ENCODE measurements around the gene ATRN.

Gene ATRN

DNA sequence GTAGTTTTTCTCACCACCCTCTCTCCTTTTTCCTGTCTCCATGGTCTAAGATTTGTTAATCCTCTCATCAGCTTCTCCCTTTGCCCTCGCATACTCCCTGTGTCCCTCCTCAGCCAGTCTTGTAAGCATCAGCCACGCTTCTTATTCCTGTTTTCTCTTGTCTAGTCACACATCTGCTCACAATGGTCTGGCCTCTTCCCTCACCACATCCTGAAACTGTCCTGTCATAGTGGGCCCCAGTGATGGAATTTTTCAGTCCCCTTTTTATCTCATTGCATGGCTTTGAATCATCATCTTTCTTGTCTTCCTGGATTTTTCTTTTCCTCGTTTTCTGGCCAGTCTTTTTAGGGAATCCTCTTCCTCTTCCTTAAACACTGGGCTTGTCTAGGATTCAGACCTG lies 135.2 kb downstream of the ATRN start:
- TF ChIP-seq CTCF (conservative IDR thresholded peaks at IDR 0.05; ENCODE audit: low read length) (no peak), EZH2phosphoT487 (IDR thresholded peaks at IDR 0.05; ENCODE audit: borderline replicate concordance) (no peak)
- no peaks in the 10 kb centered on the region for H3K27me3 ChIP-seq (ENCODE audit: insufficient read depth, low read length, poor library complexity, severe bottlenecking)
- H3K4me2 ChIP-seq (ENCODE audit: low read depth, low read length, poor library complexity, severe bottlenecking): no peak overlapping the region
- no peaks in the 10 kb centered on the region for H3K4me1 ChIP-seq (ENCODE audit: insufficient read depth, low read length, poor library complexity, severe bottlenecking)
- no peaks in the 10 kb centered on the region for H3F3A ChIP-seq (ENCODE audit: low read depth)
- no peaks in the 10 kb centered on the region for H3K9me3 ChIP-seq (ENCODE audit: insufficient read depth, low read depth, low read length)
- no peak overlapping the region for H3K9ac ChIP-seq (ENCODE audit: low read depth, low read length, poor library complexity, severe bottlenecking)
- no peaks in the 10 kb centered on the region for H3K9me2 ChIP-seq (replicated peaks; ENCODE audit: low read depth, low read length)
- H2AFZ ChIP-seq (ENCODE audit: low read length): no peak overlapping the region
- H3K4me3 ChIP-seq (ENCODE audit: low read length, poor library complexity, severe bottlenecking): no peak overlapping the region
- H3K36me3 ChIP-seq (ENCODE audit: insufficient read depth, low read length): peaks cover 14% of the 10 kb centered on the region; the same call in 1 of the 2 replicates
- no peaks in the 10 kb centered on the region for H4K20me1 ChIP-seq (ENCODE audit: insufficient read depth, low read length, poor library complexity, severe bottlenecking)
- H3K79me2 ChIP-seq (ENCODE audit: insufficient read depth, low read length): no peaks in the 10 kb centered on the region

GRCh38 chr20:3611901-3612300 lies 141.1 kb downstream of the ATRN start:
- Histone ChIP-seq H3K79me2 (ENCODE audit: insufficient read depth, low read length) (no peaks in the 10 kb centered on the region), H3K9ac (ENCODE audit: low read depth, low read length, poor library complexity, severe bottlenecking) (no peak overlapping the region), H3K9me3 (ENCODE audit: insufficient read depth, low read depth, low read length) (no peaks in the 10 kb centered on the region), H3K36me3 (ENCODE audit: insufficient read depth, low read length) (no peaks in the 10 kb centered on the region), H3K4me1 (ENCODE audit: insufficient read depth, low read length, poor library complexity, severe bottlenecking) (no peaks in the 10 kb centered on the region), H3K9me2 (replicated peaks; ENCODE audit: low read depth, low read length) (no peaks in the 10 kb centered on the region), H2AFZ (ENCODE audit: low read length) (no peak overlapping the region), H3K4me2 (ENCODE audit: low read depth, low read length, poor library complexity, severe bottlenecking) (no peak overlapping the region), H4K20me1 (ENCODE audit: insufficient read depth, low read length, poor library complexity, severe bottlenecking) (no peaks in the 10 kb centered on the region), H3F3A (ENCODE audit: low read depth) (no peaks in the 10 kb centered on the region), H3K4me3 (ENCODE audit: low read length, poor library complexity, severe bottlenecking) (no peak overlapping the region), H3K27me3 (ENCODE audit: insufficient read depth, low read length, poor library complexity, severe bottlenecking) (no peaks in the 10 kb centered on the region)
- TF ChIP-seq CTCF (conservative IDR thresholded peaks at IDR 0.05; ENCODE audit: low read length) (no peak), EZH2phosphoT487 (IDR thresholded peaks at IDR 0.05; ENCODE audit: borderline replicate concordance) (no peak)

- TF ChIP-seq CTCF (conservative IDR thresholded peaks at IDR 0.05; ENCODE audit: low read length) (0 out of 2 replicates have a peak, but pooled peaks have one; percentile 11), EZH2phosphoT487 (IDR thresholded peaks at IDR 0.05; ENCODE audit: borderline replicate concordance) (no peak)
- Histone ChIP-seq H2AFZ (ENCODE audit: low read length) (no peak overlapping the region), H3K9ac (ENCODE audit: low read depth, low read length, poor library complexity, severe bottlenecking) (no peak overlapping the region), H3K4me1 (ENCODE audit: insufficient read depth, low read length, poor library complexity, severe bottlenecking) (no peaks in the 10 kb centered on the region), H3K4me3 (ENCODE audit: low read length, poor library complexity, severe bottlenecking) (no peak overlapping the region), H3K9me3 (ENCODE audit: insufficient read depth, low read depth, low read length) (no peaks in the 10 kb centered on the region), H3K79me2 (ENCODE audit: insufficient read depth, low read length) (no peaks in the 10 kb centered on the region), H3K27me3 (ENCODE audit: insufficient read depth, low read length, poor library complexity, severe bottlenecking) (no peaks in the 10 kb centered on the region), H3F3A (ENCODE audit: low read depth) (no peaks in the 10 kb centered on the region), H3K9me2 (replicated peaks; ENCODE audit: low read depth, low read length) (no peaks in the 10 kb centered on the region), H3K36me3 (ENCODE audit: insufficient read depth, low read length) (no peaks in the 10 kb centered on the region), H4K20me1 (ENCODE audit: insufficient read depth, low read length, poor library complexity, severe bottlenecking) (no peaks in the 10 kb centered on the region), H3K4me2 (ENCODE audit: low read depth, low read length, poor library complexity, severe bottlenecking) (no peak overlapping the region)
These were observed 142.2 kb downstream of the ATRN start for GRCh38 chr20:3612795-3613572.

Data from Loucy (cell line).